H9 (cell line): ENCODE measurements around the gene FCAMR. TPM values are rescaled to one million over a fixed set of nuclear protein-coding genes. Genes with fewer than 3 reads are reported as not detected.

Source experiments
- DNase-seq: peaks from one replicate; pipeline ENCODE4 v3.0.0-alpha.2; 2017
- H2AFZ ChIP-seq: one replicate; pipeline ENCODE4 v1.6.1; 2013; ENCODE audit warnings: mild to moderate bottlenecking, low read length, control low read depth, moderate library complexity
- H2AK5ac ChIP-seq: 2 replicates; pipeline ENCODE4 v1.6.1; 2013; ENCODE audit warnings: low read length, control low read depth, mixed read lengths; ENCODE audit not compliant: insufficient read length
- H2BK120ac ChIP-seq: one replicate; pipeline ENCODE4 v1.6.1; 2013; ENCODE audit warnings: low read depth, mild to moderate bottlenecking, low read length, control low read depth, inconsistent platforms; ENCODE audit not compliant: poor library complexity, severe bottlenecking
- H2BK12ac ChIP-seq: 2 replicates; pipeline ENCODE4 v1.6.1; 2013; ENCODE audit warnings: low read length, control low read depth, mixed read lengths, low read depth; ENCODE audit not compliant: insufficient read length
- H2BK15ac ChIP-seq: 2 replicates; pipeline ENCODE4 v1.6.1; 2013; ENCODE audit warnings: low read depth, low read length, control low read depth
- H2BK20ac ChIP-seq: one replicate; pipeline ENCODE4 v1.6.1; 2013; ENCODE audit warnings: low read depth, mild to moderate bottlenecking, low read length, control low read depth, inconsistent platforms; ENCODE audit not compliant: poor library complexity, severe bottlenecking
- H2BK5ac ChIP-seq: 2 replicates; pipeline ENCODE4 v1.6.1; 2013; ENCODE audit warnings: low read length, control low read depth, mixed read lengths; ENCODE audit not compliant: insufficient read length
- H3K14ac ChIP-seq: 2 replicates; pipeline ENCODE4 v1.6.1; 2013; ENCODE audit warnings: low read length, control low read depth; ENCODE audit not compliant: insufficient read depth
- H3K18ac ChIP-seq: 2 replicates; pipeline ENCODE4 v1.6.1; 2013; ENCODE audit warnings: low read depth, mild to moderate bottlenecking, mixed read lengths, low read length, control low read depth; ENCODE audit not compliant: insufficient read length
- H3K23ac ChIP-seq: 2 replicates; pipeline ENCODE4 v1.6.1; 2013; ENCODE audit warnings: low read length, control low read depth, mixed read lengths, low read depth; ENCODE audit not compliant: insufficient read length
- H3K23me2 ChIP-seq: 2 replicates; pipeline ENCODE4 v1.6.1; 2013; ENCODE audit warnings: low read depth, mild to moderate bottlenecking, mixed read lengths, low read length, control low read depth; ENCODE audit not compliant: insufficient read length, poor library complexity, severe bottlenecking
- H3K27ac ChIP-seq: 2 replicates; pipeline ENCODE4 v1.5.1; 2013; ENCODE audit warnings: low read length, control low read depth, mixed read lengths, low read depth; ENCODE audit not compliant: insufficient read length
- H3K27me3 ChIP-seq: 2 replicates; pipeline ENCODE4 v1.6.1; 2013; ENCODE audit warnings: low read length, control low read depth, inconsistent platforms; ENCODE audit not compliant: insufficient read depth
- H3K4ac ChIP-seq: 2 replicates; pipeline ENCODE4 v1.6.1; 2013; ENCODE audit warnings: low read depth, mild to moderate bottlenecking, control low read depth, inconsistent platforms, low read length, moderate library complexity
- H3K4me1 ChIP-seq: 2 replicates; pipeline ENCODE4 v1.6.1; 2013; ENCODE audit warnings: low read length, control low read depth, inconsistent platforms; ENCODE audit not compliant: insufficient read depth
- H3K4me2 ChIP-seq: 2 replicates; pipeline ENCODE4 v1.6.1; 2013; ENCODE audit warnings: low read length, control low read depth, mixed read lengths; ENCODE audit not compliant: insufficient read length, insufficient read depth
- H3K56ac ChIP-seq: 2 replicates; pipeline ENCODE4 v1.6.1; 2013; ENCODE audit warnings: low read depth, mild to moderate bottlenecking, mixed read lengths, low read length, control low read depth; ENCODE audit not compliant: insufficient read length
- H3K79me1 ChIP-seq: 2 replicates; pipeline ENCODE4 v1.6.1; 2013; ENCODE audit warnings: low read depth, mild to moderate bottlenecking, moderate library complexity, low read length, control low read depth, inconsistent platforms; ENCODE audit not compliant: insufficient read depth, poor library complexity, severe bottlenecking
- H3K79me2 ChIP-seq: 2 replicates; pipeline ENCODE4 v1.6.1; 2013; ENCODE audit warnings: low read length, control low read depth, inconsistent platforms; ENCODE audit not compliant: insufficient read depth
- H3K9ac ChIP-seq: 2 replicates; pipeline ENCODE4 v1.6.1; 2013; ENCODE audit warnings: low read length, control low read depth, mixed read lengths; ENCODE audit not compliant: insufficient read length; ENCODE audit errors: extremely low read depth
- H3K9me3 ChIP-seq: one replicate; pipeline ENCODE4 v1.6.1; 2013; ENCODE audit warnings: low read depth, low read length, inconsistent platforms; ENCODE audit not compliant: control insufficient read depth
- H3T11ph ChIP-seq: one replicate; pipeline ENCODE4 v1.6.1; 2013; ENCODE audit warnings: mild to moderate bottlenecking, low read length, control low read depth, inconsistent platforms
- H4K20me1 ChIP-seq: one replicate; pipeline ENCODE4 v1.6.1; 2013; ENCODE audit not compliant: control insufficient read depth, insufficient read length, insufficient read depth
- H4K5ac ChIP-seq: 2 replicates; pipeline ENCODE4 v1.6.1; 2013; ENCODE audit warnings: low read depth, mild to moderate bottlenecking, mixed read lengths, low read length, control low read depth; ENCODE audit not compliant: insufficient read length
- H4K8ac ChIP-seq: replicated peaks from 2 replicates; pipeline ENCODE4 v1.6.1; 2013; ENCODE audit warnings: low read length, control low read depth, mixed read lengths, low read depth; ENCODE audit not compliant: insufficient read length
- H4K91ac ChIP-seq: 2 replicates; pipeline ENCODE4 v1.6.1; 2013; ENCODE audit warnings: low read depth, mild to moderate bottlenecking, moderate library complexity, mixed read lengths, low read length, control low read depth; ENCODE audit not compliant: insufficient read length
- H3K27ac Mint-ChIP-seq, 3 experiments: 2 replicates in 2 of 3; 3 replicates in 1 of 3; pipeline ENCODE4 v1.8.0; 2020 to 2021; ENCODE audit warnings: mixed read lengths in 3 of 3, mild to moderate bottlenecking in 1 of 3, moderate library complexity in 1 of 3
- H3K27me3 Mint-ChIP-seq: 2 replicates; pipeline ENCODE4 v1.8.0; 2021; ENCODE audit warnings: low read depth, mild to moderate bottlenecking, moderate library complexity, mixed read lengths
- H3K36me3 Mint-ChIP-seq, 3 experiments: 2 replicates in 2 of 3; 3 replicates in 1 of 3; pipeline ENCODE4 v1.8.0; 2020 to 2021; ENCODE audit warnings: low read depth in 3 of 3, mixed read lengths in 3 of 3; ENCODE audit not compliant: insufficient read depth in 1 of 3
- H3K4me1 Mint-ChIP-seq, 2 experiments: 2 replicates each; pipeline ENCODE4 v1.8.0; 2020; ENCODE audit warnings: mixed read lengths in 2 of 2
- H3K4me3 Mint-ChIP-seq, 2 experiments: 2 replicates in 1 of 2; 3 replicates in 1 of 2; pipeline ENCODE4 v1.8.0; 2020 to 2021; ENCODE audit warnings: mild to moderate bottlenecking in 2 of 2, mixed read lengths in 2 of 2, moderate library complexity in 1 of 2
- H3K9me3 Mint-ChIP-seq, 2 experiments: 2 replicates in 1 of 2; 3 replicates in 1 of 2; pipeline ENCODE4 v1.8.0; 2020; ENCODE audit warnings: mild to moderate bottlenecking in 2 of 2, mixed read lengths in 2 of 2, moderate library complexity in 1 of 2
- WGBS: extraction: QIAGEN DNeasy Blood & Tissue Kit; methylation state at CpG from one replicate; pipeline ENCODE4 v1.1.7; 2013; ENCODE audit warnings: missing lambda C conversion rate, low lambda C conversion rate, mixed read lengths; ENCODE audit not compliant: insufficient read length; ENCODE audit errors: extremely low coverage; 5-methylcytosine and 5-hydroxymethylcytosine counted together
- total RNA-seq: library from RNA; stranded (reverse); gene quantifications from 2 replicates; pipeline ENCODE4 v1.2.1, GENCODE V29; 2021
- TF ChIP-seq, protein P1 (sequence below): fragments of 200-600 bp; sonication (generic); conservative IDR thresholded peaks from 3 replicates; pipeline ENCODE4 v1.8.0; 2021; ENCODE audit warnings: antibody characterized with exemption, mild to moderate bottlenecking

Gene FCAMR
- total RNA-seq, 1 experiment from 2014 or later: not detected

DNA sequence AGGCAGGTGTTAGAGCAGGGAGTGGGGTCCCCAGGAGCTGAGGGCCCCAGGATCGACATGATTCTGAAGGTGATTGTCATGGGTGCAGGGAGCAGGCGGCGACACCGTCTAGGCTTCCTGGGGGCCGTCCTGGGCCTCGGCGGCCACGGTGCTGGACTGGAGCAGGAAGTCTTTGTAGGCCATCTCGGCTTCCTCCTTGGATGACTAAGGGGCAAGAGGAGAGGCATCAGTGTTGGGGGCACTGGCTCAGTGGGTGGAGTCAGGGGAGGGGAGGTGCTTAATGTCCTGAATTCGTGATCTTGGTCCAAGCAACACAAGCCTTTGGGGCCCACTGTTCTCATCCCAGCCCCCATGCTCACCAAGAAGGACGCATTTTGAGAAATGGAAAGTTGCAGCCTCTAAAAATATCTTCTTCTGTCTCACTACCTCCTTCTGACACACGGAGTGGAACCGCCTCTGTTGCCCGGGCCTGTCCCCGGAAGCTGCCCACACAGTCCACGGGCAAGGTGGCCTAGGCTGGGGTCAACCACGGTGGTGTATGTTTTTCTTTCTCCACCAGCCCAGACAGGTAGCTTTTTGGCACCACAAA is 40.0 kb downstream of the FCAMR start:
- Mint-ChIP-seq H3K4me1 (peaks cover 0 to 3% of the 10 kb centered on the region in 2 experiments; a peak in 1 of 4 replicates), H3K9me3 (no peaks in the 10 kb centered on the region), H3K4me3 (no peak overlapping the region), H3K36me3 (no peaks in the 10 kb centered on the region), H3K27ac (no peak overlapping the region), H3K27me3 (peaks cover 4% of the 10 kb centered on the region)
- Histone ChIP-seq H4K91ac (no peak overlapping the region), H2BK120ac (no peak overlapping the region), H3K27ac (no peak overlapping the region), H3K9ac (no peak overlapping the region), H2AFZ (no peak overlapping the region), H3T11ph (no peak overlapping the region), H4K20me1 (no peaks in the 10 kb centered on the region), H3K27me3 (no peaks in the 10 kb centered on the region), H4K5ac (no peak overlapping the region), H2BK20ac (no peak overlapping the region), H3K14ac (no peak overlapping the region), H3K23ac (no peak overlapping the region), H4K8ac (no peak overlapping the region), H3K4ac (no peak overlapping the region), H2AK5ac (no peak overlapping the region), H2BK15ac (no peak overlapping the region), H3K4me2 (no peak overlapping the region), H3K79me2 (no peaks in the 10 kb centered on the region), H3K56ac (no peak overlapping the region), H3K4me1 (no peaks in the 10 kb centered on the region), H3K18ac (no peak overlapping the region), H2BK12ac (no peak overlapping the region), H3K23me2 (no peaks in the 10 kb centered on the region), H3K9me3 (no peaks in the 10 kb centered on the region), H3K79me1 (no peaks in the 10 kb centered on the region), H2BK5ac (no peak overlapping the region)
- TF ChIP-seq, protein P1, sequence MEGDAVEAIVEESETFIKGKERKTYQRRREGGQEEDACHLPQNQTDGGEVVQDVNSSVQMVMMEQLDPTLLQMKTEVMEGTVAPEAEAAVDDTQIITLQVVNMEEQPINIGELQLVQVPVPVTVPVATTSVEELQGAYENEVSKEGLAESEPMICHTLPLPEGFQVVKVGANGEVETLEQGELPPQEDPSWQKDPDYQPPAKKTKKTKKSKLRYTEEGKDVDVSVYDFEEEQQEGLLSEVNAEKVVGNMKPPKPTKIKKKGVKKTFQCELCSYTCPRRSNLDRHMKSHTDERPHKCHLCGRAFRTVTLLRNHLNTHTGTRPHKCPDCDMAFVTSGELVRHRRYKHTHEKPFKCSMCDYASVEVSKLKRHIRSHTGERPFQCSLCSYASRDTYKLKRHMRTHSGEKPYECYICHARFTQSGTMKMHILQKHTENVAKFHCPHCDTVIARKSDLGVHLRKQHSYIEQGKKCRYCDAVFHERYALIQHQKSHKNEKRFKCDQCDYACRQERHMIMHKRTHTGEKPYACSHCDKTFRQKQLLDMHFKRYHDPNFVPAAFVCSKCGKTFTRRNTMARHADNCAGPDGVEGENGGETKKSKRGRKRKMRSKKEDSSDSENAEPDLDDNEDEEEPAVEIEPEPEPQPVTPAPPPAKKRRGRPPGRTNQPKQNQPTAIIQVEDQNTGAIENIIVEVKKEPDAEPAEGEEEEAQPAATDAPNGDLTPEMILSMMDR: no peak
- no peak for DNase-seq
- WGBS: no CpG with 5 or more reads among the region's 17 CpGs
